Esophagus squamous epithelium (tissue), 5 donors: ENCODE data around the gene TIMM21. TPM values are rescaled to one million over a fixed set of nuclear protein-coding genes. Genes with fewer than 3 reads are reported as not detected.

ENCODE experiments used
- DNase-seq: peaks from one replicate; lab custom pipeline; 2025; lab: John Stamatoyannopoulos, UW
- H3K27ac ChIP-seq, 4 donors: fragments of 200-600 bp; sonication (generic); one replicate each; pipeline ENCODE4 v1.5.1; 2016 to 2019; ENCODE audit warnings: mild to moderate bottlenecking in 1 of 4
- H3K27me3 ChIP-seq, 4 donors: fragments of 200-600 bp; sonication (generic); 1 replicate in 3 of 4; 2 replicates in 1 of 4; pipeline versions ENCODE4 v1.5.1 to v1.6.0; 2017 to 2021; ENCODE audit warnings: antibody characterized with exemption in 1 of 4
- H3K36me3 ChIP-seq, 3 donors: fragments of 200-600 bp; sonication (generic); one replicate each; pipeline ENCODE4 v1.5.1; 2016 to 2019
- H3K4me1 ChIP-seq, 3 donors: fragments of 200-600 bp; sonication (generic); one replicate each; pipeline ENCODE4 v1.5.1; 2017 to 2019
- H3K4me3 ChIP-seq, 4 donors: fragments of 200-600 bp; sonication (generic); 1 replicate in 3 of 4; 2 replicates in 1 of 4; pipeline ENCODE4 v1.5.1; 2016 to 2019; ENCODE audit warnings: mild to moderate bottlenecking in 2 of 4, moderate library complexity in 1 of 4
- H3K9me3 ChIP-seq, 3 donors: fragments of 200-600 bp; sonication (generic); one replicate each; pipeline ENCODE4 v1.5.1; 2016 to 2019
- CTCF ChIP-seq, 6 experiments: fragments of 450-650 bp in 4 of 6; fragments of 200-600 bp in 2 of 6; sonication (generic) in 2 of 6; IDR thresholded peaks; one replicate each; pipeline ENCODE4 v1.5.1; 2016 to 2019; ENCODE audit warnings: antibody characterized with exemption in 6 of 6, mild to moderate bottlenecking in 4 of 6, moderate library complexity in 4 of 6
- POLR2A ChIP-seq, 4 donors: fragments of 450-650 bp; IDR thresholded peaks; one replicate each; pipeline ENCODE4 v1.6.1; 2017; ENCODE audit warnings: antibody characterized with exemption in 4 of 4, mild to moderate bottlenecking in 4 of 4, moderate library complexity in 3 of 4
- WGBS, 2 donors: methylation state at CpG; one replicate each; pipeline ENCODE4 v1.1.5; 2018; 5-methylcytosine and 5-hydroxymethylcytosine counted together
- intact Hi-C: fragments of 100-400 bp; cut with DNase I; formaldehyde crosslinking; loops from one replicate; pipeline ENCODE4 v1.15.0; 2022
- total RNA-seq, 4 donors: library from RNA; depleted of rRNA; stranded (reverse); fragments of >200 nt; gene quantifications; one replicate each; pipeline ENCODE4 v1.1.0, GENCODE V29; 2016
- donor health status: DM: yes; HTN: yes; CAD: no.

The TIMM21 gene
- total RNA-seq, 4 donors from 2014 or later: 26.2 to 53.6 (median 31.2) TPM

- Histone ChIP-seq H3K27ac (no peak overlapping the region), H3K4me3 (no peak overlapping the region), H3K9me3 (no peaks in the 10 kb centered on the region), H3K36me3 (no peaks in the 10 kb centered on the region), H3K4me1 (no peaks in the 10 kb centered on the region), H3K27me3 (no peaks in the 10 kb centered on the region)
- DNase-seq: no peak
- WGBS, 2 donors: 36 to 60% methylated on average over 1 of the region's 1 CpG
- TF ChIP-seq POLR2A (IDR thresholded peaks at IDR 0.05) (no peak), CTCF (IDR thresholded peaks at IDR 0.05) (no peak)
- intact Hi-C loops: no loop called here
Measured at GRCh38 chr18:74124642-74125041, 23.7 kb upstream of the TIMM21 start.

- Histone ChIP-seq H3K4me3 (no peak overlapping the region), H3K9me3 (no peaks in the 10 kb centered on the region), H3K36me3 (no peaks in the 10 kb centered on the region), H3K27me3 (no peaks in the 10 kb centered on the region), H3K27ac (no peak overlapping the region), H3K4me1 (no peaks in the 10 kb centered on the region)
- no peak for DNase-seq
- 69 to 72% methylated on average over 10 of the region's 10 CpGs for WGBS, 2 donors
- TF ChIP-seq CTCF (IDR thresholded peaks at IDR 0.05) (no peak), POLR2A (IDR thresholded peaks at IDR 0.05) (no peak)
- intact Hi-C loops: no loop called here
Measured at GRCh38 chr18:74126684-74127655, 21.4 kb upstream of the TIMM21 start.

GRCh38 chr18:74128159-74128558 lies 20.2 kb upstream of the TIMM21 start:
- no peaks in the 10 kb centered on the region for H3K27me3 ChIP-seq
- intact Hi-C loops: no loop called here
- TF ChIP-seq CTCF (IDR thresholded peaks at IDR 0.05): no peak
- no peak for TF ChIP-seq POLR2A (IDR thresholded peaks at IDR 0.05)
- H3K9me3 ChIP-seq: no peaks in the 10 kb centered on the region
- no peak for DNase-seq
- H3K4me3 ChIP-seq: no peak overlapping the region
- no peaks in the 10 kb centered on the region for H3K36me3 ChIP-seq
- H3K27ac ChIP-seq: no peak overlapping the region
- WGBS, 2 donors: 71 to 78% methylated on average over 3 of the region's 3 CpGs
- H3K4me1 ChIP-seq: no peaks in the 10 kb centered on the region

- no peaks in the 10 kb centered on the region for H3K36me3 ChIP-seq
- no peaks in the 10 kb centered on the region for H3K27me3 ChIP-seq
- H3K4me3 ChIP-seq: no peak overlapping the region
- H3K9me3 ChIP-seq: no peaks in the 10 kb centered on the region
- WGBS, 2 donors: 77 to 80% methylated on average over 3 of the region's 3 CpGs
- no peak for DNase-seq
- H3K4me1 ChIP-seq: no peaks in the 10 kb centered on the region
- no peak overlapping the region for H3K27ac ChIP-seq
- intact Hi-C loops: no loop called here
- no peak for TF ChIP-seq POLR2A (IDR thresholded peaks at IDR 0.05)
- TF ChIP-seq CTCF (IDR thresholded peaks at IDR 0.05): no peak
Measured at GRCh38 chr18:74131124-74131523, 17.2 kb upstream of the TIMM21 start.

GRCh38 chr18:74132201-74132600 lies 16.1 kb upstream of the TIMM21 start:
- no peak for DNase-seq
- H3K4me3 ChIP-seq: no peak overlapping the region
- H3K27me3 ChIP-seq: no peaks in the 10 kb centered on the region
- no peak for TF ChIP-seq POLR2A (IDR thresholded peaks at IDR 0.05)
- TF ChIP-seq CTCF (IDR thresholded peaks at IDR 0.05): no peak
- no peaks in the 10 kb centered on the region for H3K4me1 ChIP-seq
- H3K36me3 ChIP-seq: no peaks in the 10 kb centered on the region
- WGBS, 2 donors: 69 to 80% methylated on average over 3 of the region's 3 CpGs
- H3K27ac ChIP-seq: no peak overlapping the region
- intact Hi-C loops: no loop called here
- no peaks in the 10 kb centered on the region for H3K9me3 ChIP-seq
